ENCODE measurements around the gene CYB5R2. TPM values are rescaled to one million over a fixed set of nuclear protein-coding genes. Genes with fewer than 3 reads are reported as not detected.
A peak's percentile ranks its signal among the peaks of the same experiment; 100 is the strongest.

The CYB5R2 gene
- total RNA-seq, 4 donors from 2014 or later, result 1.00 to 3.9 (median 3.1) TPM

GRCh38 chr11:7696424-7696823 is 23.1 kb upstream of the CYB5R2 start:
- no peak overlapping the region for H3K4me3 ChIP-seq
- no peaks in the 10 kb centered on the region for H3K36me3 ChIP-seq
- intact Hi-C loops (cut with DNase I; ENCODE audit: low total_unique reads) (no loop called here), in situ Hi-C loops (cut with MboI; ENCODE audit: low sequenced_read_pairs in 4 of 4) (loop anchor here (10.0 to 25.0 kb wide), 4 partner anchors 584 to 609 kb away; partner anchors contain the start of gene RBMXL2 (in 1 of the 4))
- H3K4me1 ChIP-seq, result peaks cover 10% of the 10 kb centered on the region in 2 donors
- no peaks in the 10 kb centered on the region for H3K27me3 ChIP-seq
- no peak for ATAC-seq
- H3K27ac ChIP-seq, result no peak overlapping the region
- no peaks in the 10 kb centered on the region for H3K9me3 ChIP-seq
- DNase-seq, result no peak
- no peak for TF ChIP-seq CTCF (IDR thresholded peaks at IDR 0.05 in 4 of 5, conservative IDR thresholded peaks at IDR 0.05 in 1 of 5)
- TF ChIP-seq POLR2A (IDR thresholded peaks at IDR 0.05), result no peak

- TF ChIP-seq POLR2A (IDR thresholded peaks at IDR 0.05) (no peak), CTCF (IDR thresholded peaks at IDR 0.05 in 4 of 5, conservative IDR thresholded peaks at IDR 0.05 in 1 of 5) (no peak)
- Histone ChIP-seq H3K27me3 (no peaks in the 10 kb centered on the region), H3K27ac (no peak overlapping the region), H3K9me3 (no peaks in the 10 kb centered on the region), H3K4me1 (peaks cover 12 to 13% of the 10 kb centered on the region in 2 donors), H3K36me3 (no peaks in the 10 kb centered on the region), H3K4me3 (peak overlapping the region in 1 of 4 donors; percentile 19)
- in situ Hi-C loops (cut with MboI; ENCODE audit: low sequenced_read_pairs in 4 of 4), result loop anchor here (10.0 to 25.0 kb wide), 4 partner anchors 582 to 607 kb away; partner anchors contain the start of gene RBMXL2 (in 1 of the 4)
- DNase-seq, result no peak
- intact Hi-C loops (cut with DNase I; ENCODE audit: low total_unique reads), result loop anchor here (5.0 kb wide), 1 partner anchor 182 kb away; the partner anchor contains the start of gene PPFIBP2
- no peak for ATAC-seq
Observed at GRCh38 chr11:7694235-7694634, 20.9 kb upstream of the CYB5R2 start.

GRCh38 chr11:7692426-7692825 is 19.1 kb upstream of the CYB5R2 start:
- no peak for DNase-seq
- no peaks in the 10 kb centered on the region for H3K9me3 ChIP-seq
- no peaks in the 10 kb centered on the region for H3K27me3 ChIP-seq
- H3K4me1 ChIP-seq, result peaks cover 12 to 13% of the 10 kb centered on the region in 2 donors
- no peak overlapping the region for H3K4me3 ChIP-seq
- no peak for ATAC-seq
- H3K27ac ChIP-seq, result peak overlapping the region in 1 of 4 donors; percentile 40
- no peaks in the 10 kb centered on the region for H3K36me3 ChIP-seq
- TF ChIP-seq CTCF (IDR thresholded peaks at IDR 0.05 in 4 of 5, conservative IDR thresholded peaks at IDR 0.05 in 1 of 5), result no peak
- no peak for TF ChIP-seq POLR2A (IDR thresholded peaks at IDR 0.05)
- intact Hi-C loops (cut with DNase I; ENCODE audit: low total_unique reads) (loop anchor here (5.0 kb wide), 1 partner anchor 180 kb away; the partner anchor contains the start of gene PPFIBP2), in situ Hi-C loops (cut with MboI; ENCODE audit: low sequenced_read_pairs in 4 of 4) (loop anchor here (10.0 to 25.0 kb wide), 4 partner anchors 580 to 605 kb away; partner anchors contain the start of gene RBMXL2 (in 1 of the 4))

GRCh38 chr11:7691759-7692350 is 18.6 kb upstream of the CYB5R2 start:
- no peak for TF ChIP-seq POLR2A (IDR thresholded peaks at IDR 0.05)
- TF ChIP-seq CTCF (IDR thresholded peaks at IDR 0.05 in 4 of 5, conservative IDR thresholded peaks at IDR 0.05 in 1 of 5), result no peak
- H3K4me3 ChIP-seq, result no peak overlapping the region
- intact Hi-C loops (cut with DNase I; ENCODE audit: low total_unique reads), result loop anchor here (5.0 kb wide), 1 partner anchor 180 kb away; the partner anchor contains the start of gene PPFIBP2
- in situ Hi-C loops (cut with MboI; ENCODE audit: low sequenced_read_pairs in 4 of 4), result loop anchor here (10.0 to 25.0 kb wide), 4 partner anchors 580 to 605 kb away; partner anchors contain the start of gene RBMXL2 (in 1 of the 4)
- no peaks in the 10 kb centered on the region for H3K36me3 ChIP-seq
- DNase-seq, result no peak
- no peaks in the 10 kb centered on the region for H3K9me3 ChIP-seq
- H3K27ac ChIP-seq, result peak overlapping the region in 3 of 4 donors; percentile 35 to 52 (median 40)
- H3K4me1 ChIP-seq, result peaks cover 12 to 13% of the 10 kb centered on the region in 2 donors
- H3K27me3 ChIP-seq, result no peaks in the 10 kb centered on the region
- ATAC-seq, result peak; percentile 49 to 75
